Vagina (tissue), 2 donors: Measurements from ENCODE around the gene TTLL3. TPM values are rescaled to one million over a fixed set of nuclear protein-coding genes. Genes with fewer than 3 reads are reported as not detected.

Experiments used
- DNase-seq, 2 donors: peaks; one replicate each; pipeline ENCODE4 v3.0.0-alpha.2; 2017; ENCODE audit errors: extremely low spot score in 2 of 2
- H3K27ac ChIP-seq: fragments of 200-600 bp; sonication (generic); one replicate; pipeline ENCODE4 v1.5.1; 2019
- H3K27me3 ChIP-seq: fragments of 200-600 bp; sonication (generic); one replicate; pipeline ENCODE4 v1.5.1; 2019
- H3K36me3 ChIP-seq, 2 donors: fragments of 200-600 bp; sonication (generic); one replicate each; pipeline ENCODE4 v1.5.1; 2017 to 2019
- H3K4me1 ChIP-seq: fragments of 200-600 bp; sonication (generic); one replicate; pipeline ENCODE4 v1.5.1; 2019
- H3K4me3 ChIP-seq, 2 donors: fragments of 200-600 bp; sonication (generic); 1 replicate in 1 of 2; 2 replicates in 1 of 2; pipeline ENCODE4 v1.5.1; 2016 to 2019
- H3K9me3 ChIP-seq: fragments of 200-600 bp; sonication (generic); one replicate; pipeline ENCODE4 v1.5.1; 2019
- POLR2A ChIP-seq, 2 donors: fragments of 450-650 bp; IDR thresholded peaks; one replicate each; pipeline ENCODE4 v1.6.1; 2017; ENCODE audit warnings: antibody characterized with exemption in 2 of 2, mild to moderate bottlenecking in 2 of 2, moderate library complexity in 2 of 2
- POLR2AphosphoS5 ChIP-seq, 2 donors: sonication (generic); formaldehyde crosslinking; IDR thresholded peaks; one replicate each; pipeline ENCODE4 v1.9.0; 2017; ENCODE audit warnings: antibody characterized with exemption in 2 of 2, mild to moderate bottlenecking in 2 of 2, low read depth in 1 of 2; ENCODE audit not compliant: insufficient read depth in 1 of 2
- intact Hi-C: fragments of 100-400 bp; cut with DNase I; formaldehyde crosslinking; loops from one replicate; pipeline ENCODE4 v1.15.1; 2023
- total RNA-seq: library from RNA; depleted of rRNA; stranded (reverse); fragments of >200 nt; gene quantifications from one replicate; pipeline ENCODE4 v1.2.3, GENCODE V29; 2016
- TF ChIP-seq, protein P1 (sequence below), 3 experiments: fragments of 450-650 bp in 2 of 3; fragments of 200-600 bp in 1 of 3; sonication (generic) in 1 of 3; IDR thresholded peaks; one replicate each; pipeline ENCODE4 v1.5.1; 2017 to 2019; ENCODE audit warnings: antibody characterized with exemption in 3 of 3, mild to moderate bottlenecking in 2 of 3, moderate library complexity in 2 of 3

TTLL3 gene
- total RNA-seq, 1 donor from 2014 or later = 73.4 TPM

DNA sequence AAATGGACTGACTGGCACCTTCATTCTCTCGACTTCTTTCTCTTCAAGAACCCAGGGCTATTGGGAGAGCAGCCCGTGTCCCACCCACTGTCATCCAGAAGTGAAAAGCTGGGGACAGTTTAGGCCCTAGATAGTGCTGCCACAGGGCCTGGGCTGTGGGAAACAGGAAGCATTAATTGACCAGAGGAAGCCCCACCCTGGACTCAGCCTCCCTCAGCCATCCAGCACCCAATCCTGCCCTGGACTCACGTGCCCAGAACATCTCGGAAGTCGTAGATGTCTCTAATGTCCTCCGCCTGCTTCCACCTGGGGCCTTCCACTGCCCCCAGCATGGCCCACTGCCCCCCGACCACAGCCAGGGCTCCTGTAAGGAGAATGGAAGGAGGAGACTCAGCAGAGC lies 42.6 kb upstream of the TTLL3 start:
- DNase-seq = no peak
- Histone ChIP-seq H3K4me1 (peaks cover 38% of the 10 kb centered on the region), H3K27me3 (no peaks in the 10 kb centered on the region), H3K9me3 (no peaks in the 10 kb centered on the region), H3K27ac (peak overlapping the region; percentile 96), H3K4me3 (no peak overlapping the region), H3K36me3 (no peaks in the 10 kb centered on the region)
- intact Hi-C loops = no loop called here
- TF ChIP-seq, protein P1, sequence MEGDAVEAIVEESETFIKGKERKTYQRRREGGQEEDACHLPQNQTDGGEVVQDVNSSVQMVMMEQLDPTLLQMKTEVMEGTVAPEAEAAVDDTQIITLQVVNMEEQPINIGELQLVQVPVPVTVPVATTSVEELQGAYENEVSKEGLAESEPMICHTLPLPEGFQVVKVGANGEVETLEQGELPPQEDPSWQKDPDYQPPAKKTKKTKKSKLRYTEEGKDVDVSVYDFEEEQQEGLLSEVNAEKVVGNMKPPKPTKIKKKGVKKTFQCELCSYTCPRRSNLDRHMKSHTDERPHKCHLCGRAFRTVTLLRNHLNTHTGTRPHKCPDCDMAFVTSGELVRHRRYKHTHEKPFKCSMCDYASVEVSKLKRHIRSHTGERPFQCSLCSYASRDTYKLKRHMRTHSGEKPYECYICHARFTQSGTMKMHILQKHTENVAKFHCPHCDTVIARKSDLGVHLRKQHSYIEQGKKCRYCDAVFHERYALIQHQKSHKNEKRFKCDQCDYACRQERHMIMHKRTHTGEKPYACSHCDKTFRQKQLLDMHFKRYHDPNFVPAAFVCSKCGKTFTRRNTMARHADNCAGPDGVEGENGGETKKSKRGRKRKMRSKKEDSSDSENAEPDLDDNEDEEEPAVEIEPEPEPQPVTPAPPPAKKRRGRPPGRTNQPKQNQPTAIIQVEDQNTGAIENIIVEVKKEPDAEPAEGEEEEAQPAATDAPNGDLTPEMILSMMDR (IDR thresholded peaks at IDR 0.05) = no peak
- TF ChIP-seq POLR2AphosphoS5 (IDR thresholded peaks at IDR 0.05; ENCODE audit: insufficient read depth in 1 of 2, low read depth in 1 of 2) (no peak), POLR2A (IDR thresholded peaks at IDR 0.05) (no peak)

DNA sequence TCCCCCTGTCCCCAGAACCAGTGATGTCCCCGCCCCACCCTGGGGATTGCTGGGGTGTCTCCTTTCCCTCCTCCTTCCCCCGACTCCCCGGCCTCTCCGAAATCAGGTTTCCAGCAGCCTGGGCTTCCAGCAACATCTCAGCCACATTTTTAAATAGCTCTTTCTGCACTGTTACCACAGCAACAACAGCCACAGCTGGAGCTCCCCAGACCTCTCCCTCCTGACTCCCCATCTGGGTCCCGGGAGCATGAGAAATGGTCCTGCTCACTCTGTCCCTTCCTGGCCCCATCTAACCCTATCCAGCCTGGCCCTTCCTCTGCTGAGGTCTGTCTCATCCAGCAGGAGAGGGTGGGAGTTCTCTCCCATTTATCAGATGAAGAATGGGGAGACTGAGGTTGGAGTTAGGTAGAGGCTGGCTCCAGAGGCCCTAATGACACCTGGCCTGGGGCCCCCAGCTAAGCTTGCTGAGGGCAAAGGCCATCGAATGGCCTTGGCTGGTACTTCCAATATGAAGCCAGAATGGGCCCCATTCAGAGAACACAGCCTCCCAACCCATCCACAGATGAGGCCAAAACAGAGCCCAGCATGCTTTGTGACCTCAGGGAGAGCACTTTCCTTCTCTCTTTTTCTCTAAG lies 41.8 kb upstream of the TTLL3 start:
- Histone ChIP-seq H3K9me3 (no peaks in the 10 kb centered on the region), H3K27me3 (no peaks in the 10 kb centered on the region), H3K36me3 (no peaks in the 10 kb centered on the region), H3K27ac (peak overlapping the region; percentile 96), H3K4me1 (peaks cover 38% of the 10 kb centered on the region), H3K4me3 (peak overlapping the region in 1 of 2 donors; percentile 74)
- intact Hi-C loops = no loop called here
- no peak for DNase-seq
- no peak for TF ChIP-seq POLR2A (IDR thresholded peaks at IDR 0.05)
- TF ChIP-seq, protein P1 (IDR thresholded peaks at IDR 0.05) = no peak
- TF ChIP-seq POLR2AphosphoS5 (IDR thresholded peaks at IDR 0.05; ENCODE audit: insufficient read depth in 1 of 2, low read depth in 1 of 2) = no peak

DNA sequence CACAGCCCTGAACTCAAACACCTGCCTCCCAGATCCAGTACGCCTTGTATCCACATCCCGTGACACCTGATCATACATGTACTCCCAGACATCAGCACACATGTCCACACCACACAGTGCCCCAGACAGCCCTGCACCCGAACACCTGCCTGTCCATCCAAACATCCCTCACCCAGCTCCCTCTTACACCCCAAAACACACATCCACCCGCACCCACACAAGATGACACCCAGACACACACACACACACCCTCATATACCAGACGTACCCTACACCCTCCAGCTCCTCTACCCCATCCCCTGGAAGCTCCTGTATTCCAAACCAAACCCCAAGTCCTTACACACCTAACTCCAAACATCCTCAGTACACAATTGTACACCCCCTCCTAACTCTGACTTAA lies 41.0 kb upstream of the TTLL3 start:
- peak overlapping the region; percentile 64 to 74 for H3K4me3 ChIP-seq
- no peaks in the 10 kb centered on the region for H3K9me3 ChIP-seq
- peaks cover 38% of the 10 kb centered on the region for H3K4me1 ChIP-seq
- peak overlapping the region; percentile 96 for H3K27ac ChIP-seq
- no peaks in the 10 kb centered on the region for H3K27me3 ChIP-seq
- DNase-seq = no peak
- intact Hi-C loops = no loop called here
- TF ChIP-seq, protein P1 (IDR thresholded peaks at IDR 0.05) = no peak
- no peak for TF ChIP-seq POLR2A (IDR thresholded peaks at IDR 0.05)
- no peaks in the 10 kb centered on the region for H3K36me3 ChIP-seq

DNA sequence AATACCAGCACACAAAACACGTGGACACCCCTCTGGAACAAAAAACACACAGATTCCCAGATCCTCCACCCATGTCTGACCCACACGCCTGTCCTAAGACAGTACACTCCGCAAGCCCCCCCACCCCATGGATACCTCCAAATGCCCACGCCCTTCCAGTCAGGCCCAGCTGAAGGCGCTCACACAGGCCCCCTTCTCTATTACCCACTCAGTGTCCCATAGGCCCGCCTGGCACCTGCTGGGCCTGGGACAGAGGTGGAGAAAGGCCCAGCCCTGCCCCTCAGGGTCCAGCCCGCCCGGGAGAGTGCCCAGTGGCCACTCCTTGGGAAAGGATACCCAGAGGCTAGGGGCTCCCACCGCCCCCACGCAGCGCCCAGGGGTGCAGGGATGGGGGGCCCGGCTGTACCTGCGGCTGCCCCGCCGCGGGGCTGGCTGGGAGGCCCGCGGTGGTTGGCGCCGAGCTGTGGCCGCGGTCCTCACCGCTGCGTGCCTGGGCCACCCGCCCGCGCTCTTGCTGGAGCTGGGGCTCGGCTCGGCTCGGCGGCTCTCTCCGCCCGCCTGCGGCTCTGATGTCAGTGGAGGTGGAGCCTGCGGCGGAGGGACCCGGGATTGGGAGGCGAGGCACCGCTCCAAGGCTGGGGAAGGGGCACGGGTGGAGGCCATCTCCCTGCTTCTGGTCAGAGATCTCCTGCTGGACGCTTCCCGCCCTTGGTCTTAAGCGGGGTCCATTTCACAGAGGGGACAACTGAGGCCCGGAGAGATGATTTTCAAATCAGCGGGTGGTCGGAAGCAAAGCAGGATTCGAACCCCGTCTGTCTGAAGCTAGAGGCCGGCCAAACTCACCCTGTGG lies 40.4 kb upstream of the TTLL3 start, which contains the start of gene CAMK1:
Gene CAMK1, minus strand, starts transcription at position 522 of the 850 bp plus-strand sequence. CDS start 2,198 bp downstream, outside the sequence.
- peak within 1 kb of the TSS; percentile 96 for H3K27ac ChIP-seq
- no peak for DNase-seq
- H3K36me3 ChIP-seq = no peaks in the 10 kb centered on the region
- no peaks in the 10 kb centered on the region for H3K9me3 ChIP-seq
- H3K27me3 ChIP-seq = no peaks in the 10 kb centered on the region
- TF ChIP-seq, protein P1 (IDR thresholded peaks at IDR 0.05) = no peak
- peak in 1 of 2 donors; percentile 75 for TF ChIP-seq POLR2AphosphoS5 (IDR thresholded peaks at IDR 0.05; ENCODE audit: insufficient read depth in 1 of 2, low read depth in 1 of 2)
- TF ChIP-seq POLR2A (IDR thresholded peaks at IDR 0.05) = peak in 1 of 2 donors; percentile 77
- peaks cover 38% of the 10 kb centered on the region for H3K4me1 ChIP-seq
- H3K4me3 ChIP-seq = peak within 1 kb of the TSS; percentile 64 to 74
- intact Hi-C loops = no loop called here
